HEK293T (cell line): ENCODE data around the gene THOC1.

Experiments used
- ARNT ChIP-seq: fragments of 450-650 bp; IDR thresholded peaks from 2 replicates; pipeline ENCODE4 v1.6.1; 2017; ENCODE audit warnings: mild to moderate bottlenecking
- ELF4 ChIP-seq: fragments of 450-650 bp; IDR thresholded peaks from 2 replicates; pipeline ENCODE4 v1.6.1; 2017; ENCODE audit warnings: antibody characterized with exemption
- FOXA1 ChIP-seq: fragments of 450-650 bp; IDR thresholded peaks from 2 replicates; pipeline ENCODE4 v1.6.1; 2016; ENCODE audit warnings: mild to moderate bottlenecking
- L3MBTL2 ChIP-seq: fragments of 450-650 bp; conservative IDR thresholded peaks from 2 replicates; pipeline ENCODE4 v1.6.1; 2016; ENCODE audit warnings: mild to moderate bottlenecking
- LEF1 ChIP-seq: fragments of 450-650 bp; IDR thresholded peaks from 2 replicates; pipeline ENCODE4 v1.6.1; 2017; ENCODE audit warnings: mild to moderate bottlenecking, borderline replicate concordance
- NFRKB ChIP-seq: fragments of 450-650 bp; IDR thresholded peaks from 2 replicates; pipeline ENCODE4 v1.6.1; 2016; ENCODE audit warnings: mild to moderate bottlenecking, moderate library complexity
- SP1 ChIP-seq: fragments of 450-650 bp; IDR thresholded peaks from 2 replicates; pipeline ENCODE4 v1.6.1; 2017
- SUZ12 ChIP-seq: fragments of 450-650 bp; IDR thresholded peaks from 2 replicates; pipeline ENCODE4 v1.6.1; 2016; ENCODE audit warnings: mild to moderate bottlenecking

- no peak for TF ChIP-seq SP1
- TF ChIP-seq L3MBTL2: no peak
- no peak for TF ChIP-seq FOXA1
- no peak for TF ChIP-seq LEF1
- TF ChIP-seq ELF4: no peak
- no peak for TF ChIP-seq SUZ12
- no peak for TF ChIP-seq NFRKB
- no peak for TF ChIP-seq ARNT
These were observed 49.8 kb upstream of the THOC1 start for GRCh38 chr18:317618-318017.
